Suprapubic skin (tissue), 4 donors: Measurements from ENCODE around the gene CDK1.

Experiments
- CTCF ChIP-seq, 2 donors: fragments of 200-600 bp in 1 of 2; fragments of 450-650 bp in 1 of 2; sonication (generic) in 1 of 2; IDR thresholded peaks; one replicate each; pipeline ENCODE4 v1.5.1; 2016 to 2019; ENCODE audit warnings: antibody characterized with exemption in 2 of 2, mild to moderate bottlenecking in 1 of 2, moderate library complexity in 1 of 2
- EP300 ChIP-seq: sonication (generic); formaldehyde crosslinking; IDR thresholded peaks from one replicate; pipeline ENCODE4 v1.6.1; 2017; ENCODE audit warnings: antibody characterized with exemption
- POLR2A ChIP-seq, 2 donors: fragments of 450-650 bp; IDR thresholded peaks; one replicate each; pipeline ENCODE4 v1.6.1; 2017; ENCODE audit warnings: antibody characterized with exemption in 2 of 2, mild to moderate bottlenecking in 2 of 2, moderate library complexity in 2 of 2
- POLR2AphosphoS5 ChIP-seq, 3 donors: sonication (generic); formaldehyde crosslinking; IDR thresholded peaks; one replicate each; pipeline ENCODE4 v1.6.1; 2017; ENCODE audit warnings: antibody characterized with exemption in 3 of 3

DNA sequence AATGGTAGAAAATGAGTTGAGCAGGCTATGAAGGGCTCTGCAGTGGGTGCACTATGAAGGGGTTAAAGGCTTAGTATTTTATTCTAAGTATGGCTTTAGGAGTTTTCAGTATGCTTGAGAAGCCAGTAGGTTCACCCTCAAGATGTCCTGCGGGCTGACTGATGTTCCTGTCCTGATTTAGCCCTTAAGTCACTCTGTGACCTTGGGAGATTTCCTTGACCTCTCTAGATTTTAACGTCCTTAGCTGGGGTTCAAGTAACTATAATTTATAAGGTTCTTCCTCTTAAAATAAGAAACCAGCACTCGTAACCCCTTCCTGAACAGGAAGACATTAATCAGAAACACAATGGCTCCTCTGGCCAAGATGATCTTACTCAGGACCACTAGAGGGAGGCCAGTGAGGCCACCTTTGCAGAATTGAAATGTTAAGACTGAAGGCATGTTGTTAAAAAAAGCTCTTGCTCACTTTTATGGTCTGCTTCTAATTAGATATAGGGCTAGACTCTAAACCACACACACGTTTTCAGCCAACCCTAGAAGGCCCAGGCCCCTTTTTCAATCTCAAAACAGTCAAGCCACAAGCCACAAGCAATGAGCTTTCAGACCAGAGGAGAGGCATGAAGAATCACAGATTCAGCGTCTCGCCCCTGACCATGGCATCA lies 41.9 kb downstream of the CDK1 start:
- TF ChIP-seq CTCF (IDR thresholded peaks at IDR 0.05) (no peak), POLR2A (IDR thresholded peaks at IDR 0.05) (no peak), POLR2AphosphoS5 (IDR thresholded peaks at IDR 0.05) (no peak), EP300 (no peak)
